NCI-H2227 treated with DMSO at 0.1 percent for 48 hours (cell line): Measurements from ENCODE around the gene RHOBTB3.
"Not testable (repeated sequence)": the region's sequence is repeated elsewhere in the genome, so short reads cannot be mapped to it uniquely, and the experiment has no call there.

Experiments
- DNase-seq: peaks from one replicate; lab custom pipeline; 2025; lab: John Stamatoyannopoulos, UW

The RHOBTB3 gene

DNA sequence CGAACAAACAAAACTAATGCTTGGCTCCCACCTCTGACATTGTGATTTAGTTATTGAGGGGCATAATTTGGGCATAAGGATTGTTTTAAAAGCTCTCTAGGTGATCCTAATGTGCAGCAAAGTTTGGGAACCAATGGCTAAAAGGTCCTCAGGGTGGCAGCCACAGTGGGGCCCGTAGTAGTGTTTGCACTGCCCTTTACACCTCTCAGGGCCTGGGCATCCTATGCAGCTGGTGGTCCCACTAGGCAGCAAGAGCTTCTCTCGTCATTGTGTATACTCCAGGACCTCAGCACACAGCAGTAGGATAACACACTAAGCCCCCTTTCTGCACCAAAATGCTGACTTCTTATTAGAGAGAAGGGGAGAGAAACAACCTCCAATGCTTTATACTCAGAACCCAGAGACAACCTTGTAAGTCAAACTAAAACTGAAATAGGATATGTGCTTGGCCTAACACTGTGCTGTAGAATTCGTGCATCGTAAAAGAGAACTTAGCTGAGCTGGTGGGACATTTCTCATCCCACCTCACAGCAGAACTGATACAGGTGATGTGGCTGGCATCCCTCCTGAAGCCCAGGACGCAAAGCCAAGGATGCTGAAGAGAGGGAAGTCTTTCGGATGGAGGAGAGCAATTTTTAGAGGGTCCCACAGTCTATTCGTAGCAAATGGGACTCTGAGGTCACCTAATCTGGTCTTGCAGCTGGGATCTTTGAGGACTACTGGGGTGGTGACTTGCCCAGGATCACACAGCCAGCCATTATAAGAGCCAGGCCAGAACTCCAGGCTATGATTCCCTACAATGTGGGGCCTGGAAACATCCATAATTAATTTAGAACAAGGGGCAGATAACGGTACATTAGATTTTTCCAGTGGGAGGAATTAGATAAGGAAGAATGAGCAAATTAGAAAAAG lies 90.2 kb downstream of the RHOBTB3 start:
- DNase-seq = no peak

DNA sequence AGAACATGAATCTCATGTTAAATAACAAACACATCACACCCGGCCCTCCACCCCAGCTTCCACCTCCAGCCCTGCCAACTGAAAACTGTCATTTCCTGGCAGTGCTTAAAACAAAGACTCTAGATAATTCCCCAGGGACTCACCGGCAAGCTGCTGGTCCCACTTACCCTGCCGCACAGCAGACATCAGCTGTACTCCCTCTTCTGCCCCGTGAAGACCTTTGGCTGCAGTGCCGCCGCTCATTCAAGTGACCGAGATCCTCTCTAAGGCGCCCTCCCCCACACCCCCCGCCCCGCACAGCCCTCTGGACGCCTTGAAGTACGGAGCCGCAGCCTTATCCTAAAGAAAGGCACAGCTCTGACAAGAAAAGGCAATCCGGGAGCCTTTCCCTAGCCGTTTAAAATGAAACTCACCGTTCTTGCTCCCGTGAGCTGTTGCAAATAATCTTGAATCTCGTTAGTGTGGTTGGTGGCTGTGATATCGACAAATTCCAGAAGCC lies 91.0 kb downstream of the RHOBTB3 start:
- no peak for DNase-seq

DNA sequence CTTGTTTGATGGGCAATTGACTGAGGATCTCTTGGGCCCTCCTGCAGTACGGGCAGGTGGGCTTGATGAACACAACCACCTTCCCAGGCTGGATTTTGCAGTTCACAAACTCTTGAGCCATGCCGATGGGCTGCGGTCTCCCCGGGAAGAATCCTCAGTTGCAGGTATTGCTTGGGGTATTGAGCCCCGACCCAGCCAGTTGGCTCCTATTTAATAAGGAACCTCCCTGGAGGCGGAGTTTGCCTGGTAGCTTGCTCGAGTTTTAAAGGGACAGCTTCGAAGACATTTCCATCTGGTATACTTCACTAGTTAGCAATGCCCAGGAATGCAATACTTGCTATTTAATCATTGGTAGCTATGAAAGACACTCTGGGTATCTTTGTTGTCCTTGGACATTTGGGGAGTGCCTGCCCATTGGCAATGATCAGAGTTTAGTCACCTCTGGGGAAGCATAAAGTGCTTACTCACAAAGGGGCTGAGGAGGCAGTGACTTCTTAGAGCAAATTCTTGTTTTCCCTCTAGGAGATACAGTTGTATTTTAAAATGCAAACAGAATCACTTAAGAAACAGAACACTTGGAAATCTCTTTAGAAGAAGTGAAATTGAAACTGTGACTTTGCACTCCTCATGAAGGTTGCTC lies 91.5 kb downstream of the RHOBTB3 start, which contains the start of gene GLRX:
Gene GLRX, minus strand, starts transcription at position 185 of the 640 bp plus-strand sequence. Its CDS starts 64 bp downstream, at position 121.
- DNase-seq = peak; percentile 39

DNA sequence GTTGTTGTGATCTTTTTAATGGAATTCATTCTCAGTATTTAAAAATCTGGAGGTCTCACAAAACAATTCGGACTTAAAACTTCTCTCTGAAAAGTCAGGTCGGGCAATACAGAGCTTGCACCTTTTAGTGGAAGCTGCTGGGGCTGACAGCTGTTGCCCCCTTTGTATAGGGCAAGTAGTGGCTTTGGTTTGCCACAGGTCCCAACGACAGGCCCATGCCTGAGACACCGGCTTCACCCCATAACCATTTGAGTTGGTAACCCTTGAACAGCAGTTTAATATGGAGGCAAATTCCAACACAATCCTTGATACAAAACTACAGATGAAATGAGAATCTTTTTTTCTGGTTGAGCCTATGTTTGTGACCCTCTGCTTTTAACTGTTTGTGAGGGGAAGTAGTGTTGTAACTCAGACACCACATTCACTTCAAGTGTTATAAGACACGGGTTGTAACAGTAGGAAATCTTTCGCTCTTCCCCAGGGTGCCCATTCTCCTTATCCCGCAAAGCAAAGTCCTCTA lies 92.1 kb downstream of the RHOBTB3 start:
- no peak for DNase-seq

DNA sequence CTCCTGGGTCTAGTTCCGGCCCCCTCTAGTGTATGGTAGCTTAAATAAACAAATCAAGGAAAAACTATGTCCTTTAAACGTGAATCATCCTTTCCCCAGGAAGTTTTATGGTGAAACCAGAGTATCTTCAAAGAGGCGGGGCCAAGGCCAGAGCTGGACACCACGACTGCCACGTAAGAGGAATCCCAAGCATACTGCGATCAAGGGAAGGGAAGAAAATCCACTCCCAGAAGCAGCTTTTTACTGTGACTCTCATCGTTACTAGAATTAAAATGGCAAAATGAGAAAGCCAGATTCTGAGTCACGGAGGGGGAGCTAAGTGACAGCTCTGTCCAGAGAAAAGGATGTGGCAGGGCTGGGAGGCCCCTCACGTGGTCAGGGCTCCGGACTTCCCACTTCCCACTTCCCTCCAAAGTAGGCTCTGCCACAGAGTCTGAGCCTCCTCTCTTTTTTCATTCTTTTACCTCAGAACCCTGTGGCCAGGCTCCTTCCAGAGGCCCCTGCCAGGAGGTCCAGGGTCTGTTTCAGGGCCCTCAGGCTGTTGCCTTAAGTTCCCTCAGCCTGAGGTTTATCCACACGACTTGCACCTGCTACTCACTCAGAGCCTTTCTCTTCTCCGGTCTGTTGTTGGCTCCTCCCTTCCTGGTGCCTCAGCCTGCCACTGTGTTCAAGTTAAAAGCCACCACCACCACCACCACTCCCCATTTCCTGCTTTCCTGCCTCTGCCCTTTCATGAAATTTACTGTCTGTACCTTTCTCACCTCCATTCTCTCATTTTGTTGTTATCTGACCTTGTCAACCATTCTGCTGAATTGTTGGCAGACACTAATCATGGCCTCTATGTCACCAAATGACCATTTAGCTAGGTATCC lies 92.8 kb downstream of the RHOBTB3 start:
- peak; percentile 12 for DNase-seq

DNA sequence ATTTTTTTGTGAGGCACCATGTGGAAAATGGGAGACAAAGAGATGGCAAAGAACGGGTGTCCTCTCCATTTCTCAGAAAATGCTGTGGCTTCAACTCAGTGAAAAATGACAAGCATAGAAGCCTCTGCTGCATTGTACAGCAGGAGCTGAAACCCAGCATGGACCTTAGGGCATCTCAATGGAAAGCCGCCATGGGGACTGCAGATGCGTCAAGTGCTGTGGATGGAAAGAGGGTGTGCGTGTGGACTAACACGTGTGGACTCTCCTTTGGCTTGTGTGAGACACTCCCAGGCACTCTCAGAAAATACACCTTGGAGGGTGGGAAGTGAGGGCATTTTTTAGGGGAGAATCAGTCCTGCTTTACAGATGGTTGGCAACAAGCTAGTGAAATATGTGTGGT lies 93.6 kb downstream of the RHOBTB3 start:
- DNase-seq = no peak

DNA sequence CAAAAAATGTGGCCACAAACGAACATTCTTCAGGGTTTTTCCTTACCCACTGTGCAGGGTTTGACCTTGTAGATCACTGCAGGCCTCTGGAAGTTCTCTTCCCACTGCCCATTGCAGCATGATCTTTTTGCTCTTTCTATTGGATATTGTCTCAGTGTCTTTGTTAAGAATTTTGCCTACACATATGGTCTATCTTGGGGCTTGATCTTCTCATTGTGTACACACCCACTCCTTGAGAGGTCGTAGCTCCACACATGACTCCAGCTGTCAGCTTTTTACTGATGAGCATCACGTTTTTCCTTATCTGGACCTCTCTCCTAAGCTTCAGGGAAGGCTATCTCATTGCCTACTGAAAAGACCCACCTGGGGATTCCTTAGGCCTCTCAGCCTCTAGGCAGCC lies 94.4 kb downstream of the RHOBTB3 start:
- DNase-seq = no peak

DNA sequence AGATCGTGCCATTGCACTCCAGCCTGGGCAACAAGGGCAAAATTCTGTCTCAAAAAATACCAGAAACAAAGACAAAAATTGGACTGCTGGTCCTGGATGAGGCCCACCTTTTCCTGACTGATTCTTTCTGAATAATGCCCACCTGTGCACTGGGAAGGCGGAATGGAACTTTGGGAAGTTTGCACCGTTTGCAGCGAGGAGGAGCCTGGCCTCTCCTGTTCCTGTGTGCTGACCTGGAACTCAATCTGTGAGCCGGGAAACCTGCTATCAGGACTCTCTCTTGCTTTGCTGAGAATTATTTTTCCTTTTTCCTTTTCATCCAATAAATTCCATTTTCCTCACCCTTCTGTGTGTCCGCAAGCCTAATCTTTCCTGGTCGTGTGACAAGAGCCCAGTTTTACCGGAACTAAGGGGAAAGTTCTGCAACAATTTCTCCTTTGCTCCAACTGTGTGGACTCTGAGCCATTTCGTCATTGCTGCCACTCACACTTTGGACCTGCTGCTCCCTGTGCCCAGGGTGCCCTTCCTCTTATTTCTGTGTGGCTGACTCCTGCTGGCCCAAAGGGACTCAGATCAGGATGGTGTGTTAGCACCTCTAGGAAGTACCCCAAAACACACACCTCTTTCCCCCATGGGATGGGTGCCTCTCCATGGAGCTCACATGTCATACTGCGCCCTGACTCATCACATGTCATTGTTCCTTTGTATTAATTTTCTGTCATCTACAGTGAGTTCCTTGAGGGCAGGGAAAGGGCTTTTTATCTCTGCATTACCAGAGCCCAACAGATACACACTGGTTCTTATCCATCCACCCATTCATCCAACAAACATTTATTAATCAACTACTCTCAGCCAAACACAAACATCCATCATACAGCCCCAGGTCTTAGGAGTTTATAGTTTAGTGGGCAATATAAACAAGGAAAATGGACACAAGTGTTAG lies 96.1 kb downstream of the RHOBTB3 start:
- DNase-seq = no peak

DNA sequence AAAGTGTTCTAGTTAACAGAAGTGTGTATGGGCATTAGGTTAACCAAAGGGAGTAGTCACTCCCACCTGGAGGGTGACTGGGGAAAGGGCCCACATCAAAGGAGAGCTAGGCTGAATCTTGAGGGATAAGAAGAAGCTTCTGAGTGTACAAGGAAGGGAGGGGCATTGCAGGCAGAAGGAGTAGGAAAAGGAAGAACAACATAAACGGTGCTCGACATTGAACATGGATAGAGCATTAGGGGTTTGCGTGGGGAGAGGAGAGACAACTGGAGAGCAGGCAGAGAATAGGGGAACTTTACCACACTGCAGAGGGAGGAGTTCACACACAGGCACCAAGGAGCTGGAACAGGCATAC lies 96.7 kb downstream of the RHOBTB3 start:
- DNase-seq = no peak

DNA sequence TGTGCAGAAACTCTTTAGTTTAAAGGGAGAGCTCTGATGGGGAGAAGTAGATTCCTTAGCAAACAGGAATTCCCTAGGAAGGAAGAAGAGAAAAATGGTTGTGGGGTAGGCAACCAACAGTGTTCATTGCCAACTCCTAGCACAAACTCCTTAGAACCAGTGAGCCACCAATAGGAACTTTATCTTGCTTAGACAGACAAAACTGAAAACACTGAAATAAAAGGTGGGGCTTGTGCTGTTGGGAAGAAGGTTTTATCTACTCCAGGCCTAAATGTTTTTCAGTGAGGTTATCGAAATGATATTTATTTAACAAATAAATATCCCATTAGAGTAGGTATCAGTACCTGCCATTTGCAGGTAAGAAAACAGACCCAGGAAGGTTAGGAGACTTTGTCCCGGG lies 99.1 kb downstream of the RHOBTB3 start:
- no peak for DNase-seq

DNA sequence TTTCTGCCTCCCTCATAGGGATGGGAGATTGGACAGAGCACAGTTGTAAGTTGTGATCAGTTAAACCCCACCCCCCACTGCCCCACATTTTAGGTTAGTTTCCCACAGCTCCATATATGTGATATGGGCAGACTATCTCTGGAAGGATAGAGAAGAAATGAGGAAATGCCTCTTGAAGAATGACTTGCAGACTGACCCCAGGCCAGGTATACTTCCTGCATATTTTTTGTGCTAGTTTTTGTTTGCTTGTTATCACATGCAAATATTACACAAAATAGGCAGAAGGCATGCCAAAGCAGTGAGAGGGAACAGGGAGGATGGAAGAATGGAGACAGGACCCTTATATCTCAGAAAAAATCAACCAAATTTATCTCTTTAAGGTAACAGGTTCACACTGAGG lies 101.5 kb downstream of the RHOBTB3 start:
- DNase-seq = no peak

DNA sequence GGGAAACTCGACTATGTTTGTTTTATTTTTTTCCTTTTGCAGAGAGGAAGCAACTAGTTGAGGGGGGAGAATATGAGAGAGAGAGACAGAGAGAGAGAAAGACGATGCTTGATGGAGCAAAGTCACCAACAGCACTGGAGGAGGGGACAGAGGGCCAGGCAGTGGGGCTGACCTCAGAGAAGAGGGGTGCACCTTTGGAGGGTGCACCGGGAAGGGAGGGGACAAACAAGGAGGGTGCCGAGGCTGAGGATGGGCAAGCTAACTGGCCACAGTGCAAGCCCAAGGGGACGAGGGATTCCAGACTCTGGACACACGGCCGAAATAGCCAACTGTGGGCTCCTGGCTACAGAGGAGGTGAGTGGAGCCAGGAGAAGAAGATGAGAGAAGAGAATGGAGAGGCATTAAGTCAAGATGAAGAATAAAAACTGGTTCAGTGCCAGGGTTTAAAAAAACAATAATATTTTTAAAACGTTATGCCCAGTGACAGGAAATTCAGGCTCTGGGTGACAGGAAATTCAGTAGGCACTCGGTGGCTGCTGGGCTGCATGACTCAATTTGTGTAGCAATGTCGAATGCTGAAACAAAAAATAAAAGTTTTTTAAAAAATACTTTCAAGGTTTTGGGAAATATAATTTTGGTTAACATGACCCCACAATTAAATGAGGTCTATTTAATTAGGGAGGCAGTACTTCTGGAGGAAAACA lies 104.7 kb downstream of the RHOBTB3 start:
- no peak for DNase-seq

DNA sequence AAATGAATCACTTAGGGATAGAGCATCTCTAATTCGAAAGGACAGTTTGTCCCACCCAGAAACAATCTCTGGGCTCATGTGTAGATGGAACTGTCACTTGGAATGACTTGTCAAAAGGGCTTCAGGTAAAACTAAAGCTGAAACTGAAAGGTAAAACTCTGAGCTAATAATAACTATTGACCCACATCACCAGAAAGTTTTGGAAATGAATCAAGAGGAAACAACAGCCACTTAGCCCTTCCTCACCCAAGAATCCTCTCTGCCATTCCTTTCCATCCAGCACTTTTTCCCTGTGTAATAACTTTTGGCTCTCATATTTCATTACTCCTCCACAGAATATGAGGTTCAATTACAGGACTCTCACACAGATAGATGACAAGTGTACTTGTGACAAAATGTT lies 105.4 kb downstream of the RHOBTB3 start:
- no peak for DNase-seq

DNA sequence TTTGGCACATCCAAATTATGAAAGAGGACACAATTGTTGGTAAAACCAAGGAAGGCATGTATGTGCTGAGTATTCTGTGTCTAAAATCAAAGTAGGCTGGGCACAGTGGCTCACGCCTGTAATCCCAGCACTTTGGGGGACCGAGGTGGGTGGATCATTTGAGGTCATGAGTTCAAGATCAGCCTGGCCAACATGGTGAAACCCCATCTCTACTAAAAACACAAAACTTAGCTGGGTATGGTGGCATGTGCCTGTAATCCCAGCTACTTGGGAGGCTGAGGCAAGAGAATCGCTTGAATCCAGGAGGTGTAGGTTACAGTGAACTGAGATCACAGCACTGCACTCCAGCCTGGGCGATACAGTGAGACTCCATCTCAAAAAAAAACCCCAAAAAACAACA lies 105.8 kb downstream of the RHOBTB3 start:
- not testable (repeated sequence) for DNase-seq

DNA sequence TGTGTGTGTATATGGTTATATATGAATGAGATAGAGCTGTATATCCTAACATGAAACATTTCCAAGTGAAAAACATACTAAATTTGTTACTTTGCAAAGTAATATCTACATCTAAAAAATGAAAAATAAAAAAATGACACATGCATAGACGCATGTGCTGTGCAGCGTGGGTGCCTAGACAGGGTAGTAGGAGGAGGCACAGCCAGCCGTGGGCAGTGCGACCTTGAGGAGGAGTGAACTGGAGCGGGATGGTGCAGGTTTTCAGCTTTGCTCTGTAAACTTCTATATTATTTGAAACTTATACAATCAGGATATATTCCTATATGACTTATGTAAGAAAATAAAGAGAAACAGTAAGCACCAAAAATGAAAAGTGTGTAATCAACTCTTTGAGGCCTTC lies 106.4 kb downstream of the RHOBTB3 start:
- DNase-seq = no peak

DNA sequence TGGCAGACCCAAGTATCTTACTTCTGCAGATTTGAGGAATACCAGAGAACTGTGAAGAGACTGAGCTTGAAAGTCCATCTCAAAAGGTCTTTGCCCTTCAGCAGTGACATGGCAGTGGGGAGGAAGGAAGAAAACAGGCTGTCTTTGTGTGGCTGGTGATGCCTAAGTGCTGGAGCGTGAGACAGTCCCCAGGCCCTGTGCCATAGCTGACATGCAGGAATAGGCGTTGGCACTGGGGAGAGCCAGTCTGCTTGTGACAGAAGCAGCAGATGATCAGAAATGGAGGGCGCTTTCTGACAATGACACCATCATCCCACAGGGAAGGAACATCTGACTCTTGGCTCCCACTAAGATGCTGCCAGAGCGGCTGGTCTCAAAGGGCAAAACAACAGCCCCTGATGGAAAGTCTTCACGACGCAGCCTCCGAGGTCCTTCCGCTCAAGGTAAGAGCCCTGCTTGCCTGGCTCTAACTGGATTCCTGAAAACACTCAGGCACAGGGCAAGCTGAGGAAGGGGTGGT lies 106.9 kb downstream of the RHOBTB3 start:
- no peak for DNase-seq

DNA sequence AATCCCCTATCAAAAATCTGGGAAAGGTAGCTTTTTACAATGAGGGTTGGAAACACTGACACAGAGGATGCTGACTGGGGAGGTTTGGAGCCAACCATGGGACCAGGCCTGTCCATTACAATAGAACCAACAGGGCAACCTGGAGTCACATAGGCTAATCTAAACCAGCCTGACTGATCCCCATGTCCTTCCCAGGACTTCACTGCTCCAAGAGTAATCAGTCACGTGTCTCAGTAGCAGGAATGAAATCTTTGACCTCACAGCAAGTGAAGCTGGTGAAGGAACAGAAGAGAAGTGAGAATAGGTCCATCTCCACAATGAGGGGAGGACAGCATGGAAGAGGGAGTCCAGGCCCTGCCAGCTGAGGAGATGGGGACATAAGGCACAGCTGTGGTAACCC lies 107.4 kb downstream of the RHOBTB3 start:
- no peak for DNase-seq

DNA sequence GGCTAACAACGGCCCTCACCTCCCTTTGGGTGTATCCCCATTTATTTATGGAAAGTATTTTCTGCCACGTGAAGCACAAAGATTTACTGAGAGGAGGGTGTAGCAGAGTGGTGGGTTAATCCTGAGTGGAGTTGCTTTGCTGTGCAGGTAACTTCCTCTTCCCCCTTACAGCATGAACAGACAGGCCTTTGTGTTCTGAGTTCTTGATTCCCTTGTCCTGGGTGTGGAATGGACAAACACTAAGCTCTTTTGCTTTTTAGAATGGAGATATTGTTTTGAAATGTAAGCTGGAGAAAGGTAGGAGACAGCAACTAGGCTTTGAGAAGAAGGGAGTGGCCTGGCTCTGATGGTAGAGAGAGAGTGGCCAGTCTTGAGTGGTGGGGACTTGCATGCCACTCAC lies 108.5 kb downstream of the RHOBTB3 start:
- no peak for DNase-seq

DNA sequence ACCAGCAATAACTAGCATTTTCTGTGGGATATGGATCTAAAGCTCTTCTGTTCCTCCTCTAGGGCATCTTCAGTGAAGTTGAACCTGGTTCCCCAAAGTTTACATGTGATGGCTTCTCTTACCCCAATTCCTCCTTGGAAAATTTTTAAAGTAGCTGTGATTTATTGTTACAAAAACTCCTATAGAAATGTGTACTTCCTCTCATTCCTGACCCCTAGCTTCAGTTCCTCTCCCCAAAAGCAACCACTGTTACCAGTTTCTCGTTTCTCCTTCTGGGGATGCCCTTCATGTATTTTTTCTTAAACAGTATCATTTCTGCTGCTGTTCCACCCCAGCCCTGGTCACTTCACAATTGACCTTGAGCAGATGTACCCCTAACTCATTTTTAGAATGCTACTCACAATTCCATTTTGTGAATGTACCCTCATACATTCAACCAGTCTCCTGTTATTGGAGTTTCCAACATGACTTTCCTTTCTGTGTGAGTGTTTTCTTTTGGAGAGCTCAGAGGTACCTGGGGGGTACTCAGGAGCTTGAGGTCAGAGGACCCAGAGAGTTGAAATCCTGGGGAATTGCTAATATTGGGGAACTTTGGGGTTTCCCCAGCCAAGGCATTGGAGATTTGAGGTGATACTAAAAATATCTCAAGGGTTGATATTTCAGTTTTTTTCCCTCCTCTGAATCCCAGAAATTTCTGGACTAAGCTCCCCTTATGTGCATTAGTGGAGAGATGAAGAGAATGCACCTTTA lies 110.0 kb downstream of the RHOBTB3 start:
- DNase-seq = no peak
